Prostate gland (tissue), 2 donors: ENCODE data around the gene NIPA2.

ENCODE experiments used
- POLR2A ChIP-seq: fragments of 450-650 bp; IDR thresholded peaks from one replicate; pipeline ENCODE4 v1.6.1; 2016; ENCODE audit warnings: antibody characterized with exemption, mild to moderate bottlenecking
- POLR2AphosphoS5 ChIP-seq: sonication (generic); formaldehyde crosslinking; IDR thresholded peaks from one replicate; pipeline ENCODE4 v1.6.1; 2017; ENCODE audit warnings: antibody characterized with exemption
- TF ChIP-seq, protein P1 (sequence below), 4 experiments: fragments of 200-600 bp in 2 of 4; fragments of 450-650 bp in 2 of 4; sonication (generic) in 2 of 4; IDR thresholded peaks; 1 replicate in 3 of 4; 2 replicates in 1 of 4; pipeline ENCODE4 v1.5.1; 2016 to 2019; ENCODE audit warnings: antibody characterized with exemption in 4 of 4, mild to moderate bottlenecking in 2 of 4, moderate library complexity in 2 of 4

DNA sequence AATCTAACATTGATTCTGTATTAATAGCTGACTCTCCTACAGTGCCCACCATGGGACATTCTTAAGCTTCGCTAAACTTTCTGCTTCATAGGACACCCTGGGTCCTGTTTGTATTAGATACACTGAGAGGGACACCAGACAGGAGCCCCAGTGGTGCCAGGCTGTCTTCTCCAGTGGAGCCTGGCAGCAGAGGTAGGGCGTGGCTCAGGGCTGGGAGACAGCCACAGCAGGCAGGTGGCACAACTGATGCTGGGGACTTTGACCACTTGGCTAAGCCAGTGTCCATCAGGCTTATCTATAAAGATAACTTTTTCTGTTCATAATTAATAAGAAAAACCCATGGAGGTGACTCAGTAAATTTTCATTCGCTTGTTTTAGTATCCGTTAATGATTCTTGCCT is 30.2 kb upstream of the NIPA2 start:
- TF ChIP-seq POLR2A (no peak), POLR2AphosphoS5 (no peak)
- TF ChIP-seq, protein P1, sequence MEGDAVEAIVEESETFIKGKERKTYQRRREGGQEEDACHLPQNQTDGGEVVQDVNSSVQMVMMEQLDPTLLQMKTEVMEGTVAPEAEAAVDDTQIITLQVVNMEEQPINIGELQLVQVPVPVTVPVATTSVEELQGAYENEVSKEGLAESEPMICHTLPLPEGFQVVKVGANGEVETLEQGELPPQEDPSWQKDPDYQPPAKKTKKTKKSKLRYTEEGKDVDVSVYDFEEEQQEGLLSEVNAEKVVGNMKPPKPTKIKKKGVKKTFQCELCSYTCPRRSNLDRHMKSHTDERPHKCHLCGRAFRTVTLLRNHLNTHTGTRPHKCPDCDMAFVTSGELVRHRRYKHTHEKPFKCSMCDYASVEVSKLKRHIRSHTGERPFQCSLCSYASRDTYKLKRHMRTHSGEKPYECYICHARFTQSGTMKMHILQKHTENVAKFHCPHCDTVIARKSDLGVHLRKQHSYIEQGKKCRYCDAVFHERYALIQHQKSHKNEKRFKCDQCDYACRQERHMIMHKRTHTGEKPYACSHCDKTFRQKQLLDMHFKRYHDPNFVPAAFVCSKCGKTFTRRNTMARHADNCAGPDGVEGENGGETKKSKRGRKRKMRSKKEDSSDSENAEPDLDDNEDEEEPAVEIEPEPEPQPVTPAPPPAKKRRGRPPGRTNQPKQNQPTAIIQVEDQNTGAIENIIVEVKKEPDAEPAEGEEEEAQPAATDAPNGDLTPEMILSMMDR (IDR thresholded peaks at IDR 0.05), result no peak
